ENCODE data around the gene IRS2. TPM values are rescaled to one million over a fixed set of nuclear protein-coding genes. Genes with fewer than 3 reads are reported as not detected.

Gene IRS2
- total and polyA plus RNA-seq, 2 experiments from 2014 or later, result 3.6 to 14.5 TPM

DNA sequence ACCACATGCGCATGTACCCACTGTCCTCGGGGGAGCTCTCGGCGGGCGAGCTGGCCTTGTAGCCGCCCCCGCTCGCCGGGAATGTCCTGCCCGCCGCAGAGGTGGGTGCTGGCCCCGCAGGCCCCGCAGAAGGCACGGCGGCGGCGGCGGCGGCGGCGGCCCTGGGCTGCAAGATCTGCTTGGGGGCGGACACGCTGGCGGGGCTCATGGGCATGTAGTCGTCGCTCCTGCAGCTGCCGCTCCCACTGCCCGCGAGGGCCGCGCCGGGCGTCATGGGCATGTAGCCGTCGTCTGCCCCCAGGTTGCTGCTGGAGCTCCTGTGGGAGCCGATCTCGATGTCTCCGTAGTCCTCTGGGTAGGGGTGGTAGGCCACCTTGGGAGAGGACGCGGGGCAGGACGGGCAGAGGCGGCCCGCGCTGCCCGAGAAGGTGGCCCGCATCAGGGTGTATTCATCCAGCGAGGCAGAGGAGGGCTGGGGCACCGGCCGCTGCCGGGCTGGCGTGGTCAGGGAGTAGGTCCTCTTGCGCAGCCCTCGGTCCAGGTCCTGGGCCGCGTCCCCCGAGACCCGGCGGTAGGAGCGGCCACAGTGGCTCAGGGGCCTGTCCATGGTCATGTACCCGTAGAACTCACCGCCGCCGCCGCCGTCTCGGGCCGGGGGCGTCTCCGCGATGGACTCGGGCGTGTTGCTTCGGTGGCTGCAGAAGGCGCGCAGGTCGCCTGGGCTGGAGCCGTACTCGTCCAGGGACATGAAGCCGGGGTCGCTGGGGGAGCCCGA lies 2.4 kb downstream of the IRS2 start:
- H4K20me1 ChIP-seq (replicated peaks; ENCODE audit: insufficient read depth), result peaks cover 21% of the 10 kb centered on the region
- peak; percentile 32 for DNase-seq (ENCODE audit: low spot score)
- Mint-ChIP-seq H3K27ac (no peak overlapping the region), H3K36me3 (ENCODE audit: low read depth) (peaks cover 14% of the 10 kb centered on the region; the same call in 2 of the 3 replicates), H3K27me3 (ENCODE audit: insufficient read depth, low read depth, poor library complexity) (peaks cover 3% of the 10 kb centered on the region), H3K4me1 (peaks cover 31% of the 10 kb centered on the region), H3K4me3 (peak overlapping the region; percentile 70), H3K9me3 (no peaks in the 10 kb centered on the region)
- TF ChIP-seq ZNF114 (CRISPR knock-in tag; IDR thresholded peaks at IDR 0.05) (no peak), POLR2AphosphoS5 (IDR thresholded peaks at IDR 0.05; ENCODE audit: low read depth) (peak; percentile 35; the same call in 1 of the 2 replicates)
- H3K27ac ChIP-seq (ENCODE audit: low read depth), result no peak overlapping the region
- ATAC-seq, result peak; percentile 6
- H3K36me3 ChIP-seq (ENCODE audit: insufficient read depth), result no peaks in the 10 kb centered on the region
- H3K4me2 ChIP-seq, result peak overlapping the region; percentile 85
- H3F3A ChIP-seq (replicated peaks; ENCODE audit: low read depth), result no peaks in the 10 kb centered on the region
- peaks cover 30% of the 10 kb centered on the region for H3K4me1 ChIP-seq (ENCODE audit: insufficient read depth)
- H3K9me2 ChIP-seq (ENCODE audit: insufficient read depth), result no peaks in the 10 kb centered on the region
- H3K4me3 ChIP-seq, result peak overlapping the region; percentile 69
- H3K27me3 ChIP-seq (ENCODE audit: insufficient read depth), result peaks cover 4% of the 10 kb centered on the region; the same call in 1 of the 2 replicates
- peaks cover 35% of the 10 kb centered on the region for H3K79me2 ChIP-seq (replicated peaks; ENCODE audit: insufficient read depth)
- H2AFZ ChIP-seq, result no peak overlapping the region

DNA sequence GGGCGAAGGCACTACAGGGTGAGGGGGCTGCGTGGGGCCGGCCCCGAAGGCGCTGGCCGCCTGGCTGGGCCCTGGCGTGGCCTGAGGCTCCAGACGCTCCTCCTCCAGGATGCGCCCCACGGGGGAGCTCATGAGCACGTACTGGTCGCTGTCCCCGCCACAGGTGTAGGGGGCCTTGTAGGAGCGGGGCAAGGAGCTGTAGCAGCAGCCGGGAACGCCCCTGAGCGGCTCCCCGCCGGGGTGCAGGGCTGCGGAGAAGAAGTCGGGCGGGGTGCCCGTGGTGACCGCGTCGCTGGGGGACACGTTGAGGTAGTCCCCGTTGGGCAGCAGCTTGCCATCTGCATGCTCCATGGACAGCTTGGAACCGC lies 3.0 kb downstream of the IRS2 start:
- peaks cover 35% of the 10 kb centered on the region for H3K4me1 ChIP-seq (ENCODE audit: insufficient read depth)
- H3K36me3 ChIP-seq (ENCODE audit: insufficient read depth), result no peaks in the 10 kb centered on the region
- DNase-seq (ENCODE audit: low spot score) (peak; percentile 81), ATAC-seq (peak; percentile 50)
- H4K20me1 ChIP-seq (replicated peaks; ENCODE audit: insufficient read depth), result peaks cover 26% of the 10 kb centered on the region
- peak overlapping the region; percentile 85 for H3K4me2 ChIP-seq
- Mint-ChIP-seq H3K4me3 (peak overlapping the region; percentile 21; the same call in 1 of the 3 replicates), H3K36me3 (ENCODE audit: low read depth) (peaks cover 14% of the 10 kb centered on the region; the same call in 2 of the 3 replicates), H3K9me3 (no peaks in the 10 kb centered on the region), H3K4me1 (peaks cover 34% of the 10 kb centered on the region), H3K27ac (no peak overlapping the region), H3K27me3 (ENCODE audit: insufficient read depth, low read depth, poor library complexity) (peaks cover 2% of the 10 kb centered on the region)
- H2AFZ ChIP-seq, result no peak overlapping the region
- no peaks in the 10 kb centered on the region for H3K9me2 ChIP-seq (ENCODE audit: insufficient read depth)
- H3F3A ChIP-seq (replicated peaks; ENCODE audit: low read depth), result no peaks in the 10 kb centered on the region
- H3K27me3 ChIP-seq (ENCODE audit: insufficient read depth), result no peaks in the 10 kb centered on the region; the same call in 1 of the 2 replicates
- peaks cover 41% of the 10 kb centered on the region for H3K79me2 ChIP-seq (replicated peaks; ENCODE audit: insufficient read depth)
- no peak for TF ChIP-seq EZH2phosphoT487 (IDR thresholded peaks at IDR 0.05; ENCODE audit: unreplicated experiment)
- TF ChIP-seq, protein P1, sequence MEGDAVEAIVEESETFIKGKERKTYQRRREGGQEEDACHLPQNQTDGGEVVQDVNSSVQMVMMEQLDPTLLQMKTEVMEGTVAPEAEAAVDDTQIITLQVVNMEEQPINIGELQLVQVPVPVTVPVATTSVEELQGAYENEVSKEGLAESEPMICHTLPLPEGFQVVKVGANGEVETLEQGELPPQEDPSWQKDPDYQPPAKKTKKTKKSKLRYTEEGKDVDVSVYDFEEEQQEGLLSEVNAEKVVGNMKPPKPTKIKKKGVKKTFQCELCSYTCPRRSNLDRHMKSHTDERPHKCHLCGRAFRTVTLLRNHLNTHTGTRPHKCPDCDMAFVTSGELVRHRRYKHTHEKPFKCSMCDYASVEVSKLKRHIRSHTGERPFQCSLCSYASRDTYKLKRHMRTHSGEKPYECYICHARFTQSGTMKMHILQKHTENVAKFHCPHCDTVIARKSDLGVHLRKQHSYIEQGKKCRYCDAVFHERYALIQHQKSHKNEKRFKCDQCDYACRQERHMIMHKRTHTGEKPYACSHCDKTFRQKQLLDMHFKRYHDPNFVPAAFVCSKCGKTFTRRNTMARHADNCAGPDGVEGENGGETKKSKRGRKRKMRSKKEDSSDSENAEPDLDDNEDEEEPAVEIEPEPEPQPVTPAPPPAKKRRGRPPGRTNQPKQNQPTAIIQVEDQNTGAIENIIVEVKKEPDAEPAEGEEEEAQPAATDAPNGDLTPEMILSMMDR (conservative IDR thresholded peaks at IDR 0.05; ENCODE audit: low read depth in 2 of 2), result peak in 1 of 2 experiments; percentile 59; a peak in 2 of 4 replicates
- no peak for TF ChIP-seq JUNB (IDR thresholded peaks at IDR 0.05; ENCODE audit: unreplicated experiment)
- no peak overlapping the region for H3K27ac ChIP-seq (ENCODE audit: low read depth)
- peak overlapping the region; percentile 69 for H3K4me3 ChIP-seq

DNA sequence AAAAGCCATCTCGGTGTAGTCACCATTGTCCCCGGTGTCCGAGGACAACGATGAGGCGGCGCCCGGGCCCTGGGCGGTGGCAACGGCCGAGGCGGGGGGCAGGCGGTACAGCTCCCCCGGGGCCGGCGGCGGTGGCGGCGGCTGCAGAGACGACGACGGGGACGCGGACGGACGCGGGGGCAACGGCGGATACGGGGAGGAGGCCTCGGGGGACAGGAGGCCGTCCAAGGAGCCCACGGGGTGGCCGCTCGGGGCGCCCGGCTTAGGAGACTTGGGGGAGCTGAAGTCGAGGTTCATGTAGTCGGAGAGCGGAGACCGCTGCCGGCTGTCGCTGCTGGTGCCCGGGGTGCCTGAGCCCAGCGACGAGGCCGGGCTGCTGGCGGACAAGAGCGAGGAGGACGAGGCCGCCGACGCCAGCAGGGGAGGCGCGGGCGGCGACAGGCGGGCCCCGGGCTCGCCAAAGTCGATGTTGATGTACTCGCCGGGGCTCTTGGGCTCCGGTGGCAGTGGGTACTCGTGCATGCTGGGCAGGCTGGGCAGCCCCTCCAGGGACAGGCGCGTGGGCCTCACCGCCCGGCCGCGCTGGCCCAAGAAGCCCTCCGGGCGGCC lies 3.5 kb downstream of the IRS2 start:
- Mint-ChIP-seq H3K27me3 (ENCODE audit: insufficient read depth, low read depth, poor library complexity) (peaks cover 2% of the 10 kb centered on the region), H3K27ac (no peak overlapping the region), H3K4me3 (peak overlapping the region; percentile 53; the same call in 2 of the 3 replicates), H3K36me3 (ENCODE audit: low read depth) (peaks cover 14% of the 10 kb centered on the region; the same call in 2 of the 3 replicates), H3K4me1 (peaks cover 36% of the 10 kb centered on the region), H3K9me3 (no peaks in the 10 kb centered on the region)
- no peak for ATAC-seq
- H4K20me1 ChIP-seq (replicated peaks; ENCODE audit: insufficient read depth), result peaks cover 28% of the 10 kb centered on the region
- peaks cover 46% of the 10 kb centered on the region for H3K79me2 ChIP-seq (replicated peaks; ENCODE audit: insufficient read depth)
- H3K9me2 ChIP-seq (ENCODE audit: insufficient read depth), result no peaks in the 10 kb centered on the region
- TF ChIP-seq EZH2phosphoT487 (IDR thresholded peaks at IDR 0.05; ENCODE audit: unreplicated experiment), result no peak
- TF ChIP-seq, protein P2, sequence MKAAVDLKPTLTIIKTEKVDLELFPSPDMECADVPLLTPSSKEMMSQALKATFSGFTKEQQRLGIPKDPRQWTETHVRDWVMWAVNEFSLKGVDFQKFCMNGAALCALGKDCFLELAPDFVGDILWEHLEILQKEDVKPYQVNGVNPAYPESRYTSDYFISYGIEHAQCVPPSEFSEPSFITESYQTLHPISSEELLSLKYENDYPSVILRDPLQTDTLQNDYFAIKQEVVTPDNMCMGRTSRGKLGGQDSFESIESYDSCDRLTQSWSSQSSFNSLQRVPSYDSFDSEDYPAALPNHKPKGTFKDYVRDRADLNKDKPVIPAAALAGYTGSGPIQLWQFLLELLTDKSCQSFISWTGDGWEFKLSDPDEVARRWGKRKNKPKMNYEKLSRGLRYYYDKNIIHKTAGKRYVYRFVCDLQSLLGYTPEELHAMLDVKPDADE (IDR thresholded peaks at IDR 0.05), result no peak
- no peak for TF ChIP-seq STAT1 (IDR thresholded peaks at IDR 0.05; ENCODE audit: unreplicated experiment)
- no peak for TF ChIP-seq JUNB (IDR thresholded peaks at IDR 0.05; ENCODE audit: unreplicated experiment)
- no peak for TF ChIP-seq ZNF331 (CRISPR knock-in tag; IDR thresholded peaks at IDR 0.05; ENCODE audit: low read depth)
- TF ChIP-seq EZH2 (IDR thresholded peaks at IDR 0.05; ENCODE audit: low read depth, unreplicated experiment), result no peak
- H3K4me3 ChIP-seq, result peak overlapping the region; percentile 69; the same call in 1 of the 2 replicates
- H3K36me3 ChIP-seq (ENCODE audit: insufficient read depth), result no peaks in the 10 kb centered on the region
- H3K27ac ChIP-seq (ENCODE audit: low read depth), result no peak overlapping the region
- peak overlapping the region; percentile 85 for H3K4me2 ChIP-seq
- H2AFZ ChIP-seq, result no peak overlapping the region
- DNase-seq (ENCODE audit: low spot score), result no peak
- H3K27me3 ChIP-seq (ENCODE audit: insufficient read depth), result no peaks in the 10 kb centered on the region
- H3F3A ChIP-seq (replicated peaks; ENCODE audit: low read depth), result no peaks in the 10 kb centered on the region
- H3K4me1 ChIP-seq (ENCODE audit: insufficient read depth), result peaks cover 37% of the 10 kb centered on the region

Measured in GM23338 (cell line).